ENCODE measurements around the gene ABCB1.

GRCh38 chr7:87561102-87561501 is 39.6 kb downstream of the ABCB1 start:
- TF ChIP-seq RAD21 (IDR thresholded peaks at IDR 0.05; ENCODE audit: low read depth) (no peak), MAX (IDR thresholded peaks at IDR 0.05) (no peak)

Data from Ishikawa (cell line).